ENCODE data around the gene PCNX2. TPM values are rescaled to one million over a fixed set of nuclear protein-coding genes. Genes with fewer than 3 reads are reported as not detected.

Gene PCNX2
- total and polyA plus RNA-seq, 2 of the 8 experiments (the other 6 are each of a cell fraction or from before 2014, with no cell fraction given): 46.1 to 57.6 TPM

- no peak for TF ChIP-seq ATF3 (IDR thresholded peaks at IDR 0.05; ENCODE audit: insufficient read depth, low read depth, low read length)
- TF ChIP-seq BRCA1 (IDR thresholded peaks at IDR 0.05; ENCODE audit: low read depth, low read length): no peak
- TF ChIP-seq ATF2 (IDR thresholded peaks at IDR 0.05; ENCODE audit: low read length): no peak
- no peak for TF ChIP-seq SIRT6 (IDR thresholded peaks at IDR 0.05; ENCODE audit: low read length)
These were observed 41.6 kb downstream of the PCNX2 start (continued) for GRCh38 chr1:233253832-233254331.
